ENCODE measurements around the gene TRIM46.

GRCh38 chr1:155170101-155170785 is 3.4 kb upstream of the TRIM46 start:
- no peak for TF ChIP-seq CTCF (optimal IDR thresholded peaks at IDR 0.05 in 1 of 3, IDR thresholded peaks at IDR 0.05 in 1 of 3, conservative IDR thresholded peaks at IDR 0.05 in 1 of 3; ENCODE audit: extremely low read depth in 1 of 3, insufficient read depth in 2 of 3, low read length in 3 of 3)
- TF ChIP-seq EZH2 (IDR thresholded peaks at IDR 0.05; ENCODE audit: low read length), result no peak

Data from keratinocyte (primary cell).